ENCODE measurements around the gene MUC4. TPM values are rescaled to one million over a fixed set of nuclear protein-coding genes. Genes with fewer than 3 reads are reported as not detected.
A peak's percentile ranks its signal among the peaks of the same experiment; 100 is the strongest.
"Not testable (repeated sequence)": the region's sequence is repeated elsewhere in the genome, so short reads cannot be mapped to it uniquely, and the experiment has no call there.

The MUC4 gene
- total RNA-seq, 2 experiments from 2014 or later = 0.15 to 0.24 TPM

DNA sequence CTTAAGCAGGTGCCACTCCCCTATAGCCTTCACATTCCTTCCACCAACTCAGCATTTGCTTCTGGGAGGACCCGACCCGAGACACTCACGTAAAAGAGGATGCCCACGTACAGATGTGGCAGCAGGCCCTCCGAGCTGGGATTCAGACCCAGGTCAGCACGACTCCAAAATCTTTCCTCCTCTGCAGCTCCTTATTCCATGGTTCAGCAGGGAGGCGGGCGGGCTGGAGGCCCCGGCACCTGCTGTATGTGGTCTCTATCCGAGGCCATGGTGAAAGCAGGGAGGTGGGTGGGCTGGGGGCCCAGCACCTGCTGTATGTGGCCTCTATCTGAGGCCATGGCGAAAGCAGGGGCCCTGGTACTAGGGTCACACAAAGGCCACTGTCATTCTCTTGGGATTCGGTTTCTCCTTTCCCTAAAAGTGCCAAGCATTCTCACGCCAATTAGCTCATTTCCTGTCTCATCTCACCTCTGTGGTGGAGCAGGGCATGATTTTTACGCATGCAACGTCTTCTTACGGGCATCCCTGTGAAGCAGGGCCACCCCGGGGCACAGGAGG, 5.9 kb upstream of the MUC4 start:
- no peaks in the 10 kb centered on the region for H3K36me3 Mint-ChIP-seq
- intact Hi-C loops (cut with micrococcal nuclease) = no loop called here
- H3K4me3 Mint-ChIP-seq = no peak overlapping the region
- H3K27me3 Mint-ChIP-seq = peaks cover 1% of the 10 kb centered on the region
- no peaks in the 10 kb centered on the region for H3K4me1 Mint-ChIP-seq (ENCODE audit: low read depth)
- no peak for DNase-seq
- ChIA-PET CTCF (no interaction called here), POLR2A (no interaction called here)
- H3K27ac Mint-ChIP-seq = no peak overlapping the region
- H3K9me3 Mint-ChIP-seq = no peaks in the 10 kb centered on the region

DNA sequence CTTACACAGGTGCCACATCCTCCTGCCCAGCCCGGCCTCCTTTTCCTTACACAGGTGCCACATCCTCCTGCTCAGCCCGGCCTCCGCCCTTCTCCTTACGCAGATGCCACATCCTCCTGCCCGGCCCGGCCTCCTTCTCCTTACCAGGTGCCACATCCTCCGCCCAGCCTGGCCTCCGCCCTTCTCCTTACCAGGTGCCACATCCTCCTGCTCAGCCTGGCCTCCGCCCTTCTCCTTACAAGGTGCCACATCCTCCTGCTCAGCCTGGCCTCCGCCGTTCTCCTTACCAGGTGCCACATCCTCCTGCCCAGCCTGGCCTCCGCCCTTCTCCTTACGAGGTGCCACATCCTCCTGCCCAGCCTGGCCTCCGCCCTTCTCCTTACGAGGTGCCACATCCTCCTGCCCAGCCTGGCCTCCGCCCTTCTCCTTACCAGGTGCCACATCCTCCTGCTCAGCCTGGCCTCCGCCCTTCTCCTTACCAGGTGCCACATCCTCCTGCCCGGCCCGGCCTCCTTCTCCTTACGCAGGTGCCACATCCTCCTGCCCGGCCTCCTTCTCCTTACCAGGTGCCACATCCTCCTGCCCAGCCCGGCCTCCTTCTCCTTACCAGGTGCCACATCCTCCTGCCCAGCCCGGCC, 4.7 kb upstream of the MUC4 start:
- POLR2A ChIA-PET; H3K4me1 Mint-ChIP-seq (ENCODE audit: low read depth); DNase-seq; H3K27ac Mint-ChIP-seq; H3K4me3 Mint-ChIP-seq; CTCF ChIA-PET; H3K36me3 Mint-ChIP-seq; H3K27me3 Mint-ChIP-seq; H3K9me3 Mint-ChIP-seq; intact Hi-C loops (cut with micrococcal nuclease): not testable (repeated sequence)

- H3K27me3 Mint-ChIP-seq = peaks cover 3% of the 10 kb centered on the region
- H3K4me1 Mint-ChIP-seq (ENCODE audit: low read depth) = no peaks in the 10 kb centered on the region
- no peaks in the 10 kb centered on the region for H3K9me3 Mint-ChIP-seq
- ChIA-PET CTCF (interaction anchor here (2.6 kb wide), 1 partner anchor 35 kb away, joined by 11 read pairs; no protein-coding TSS in a partner anchor), POLR2A (no interaction called here)
- H3K27ac Mint-ChIP-seq = no peak overlapping the region
- no peak overlapping the region for H3K4me3 Mint-ChIP-seq
- no peaks in the 10 kb centered on the region for H3K36me3 Mint-ChIP-seq
- intact Hi-C loops (cut with micrococcal nuclease) = no loop called here
- DNase-seq = peak; percentile 47
These were observed 3.5 kb upstream of the MUC4 start for GRCh38 chr3:195815169-195815771.

DNA sequence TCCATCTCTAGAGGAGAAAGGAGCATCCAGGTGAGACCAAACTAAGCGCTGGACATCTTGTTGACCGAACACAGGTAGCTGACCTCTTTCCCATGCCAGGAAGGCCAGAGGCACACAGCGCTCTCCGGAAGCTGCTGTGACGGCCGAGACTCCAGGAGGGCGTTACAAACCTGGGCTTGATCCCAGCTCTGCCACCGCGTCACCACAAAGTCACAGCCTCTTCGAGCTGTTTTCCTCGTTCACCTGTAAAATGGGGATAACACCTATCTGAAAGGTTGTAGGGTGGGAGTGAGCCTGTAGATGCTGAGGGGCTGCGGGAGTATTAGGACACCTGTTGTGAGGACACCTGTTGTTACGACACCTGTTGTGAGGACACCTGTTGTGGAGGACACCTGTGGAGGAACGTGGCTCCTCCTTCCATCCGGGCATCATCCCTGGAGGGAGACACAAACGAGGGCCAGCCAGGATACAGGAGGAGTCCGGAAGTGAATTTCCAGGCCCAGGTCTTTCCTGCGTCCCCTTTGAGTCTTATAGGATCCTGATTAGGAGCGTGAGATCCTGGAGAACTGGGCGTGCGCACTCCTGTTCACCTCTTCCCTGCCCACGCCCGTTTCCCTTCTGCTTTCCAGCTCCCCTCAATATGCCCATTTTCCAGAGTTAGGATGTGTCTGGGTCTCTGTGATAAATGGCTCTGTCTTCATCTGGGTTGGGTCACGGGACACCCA, 2.3 kb upstream of the MUC4 start:
- no peaks in the 10 kb centered on the region for H3K9me3 Mint-ChIP-seq

DNA sequence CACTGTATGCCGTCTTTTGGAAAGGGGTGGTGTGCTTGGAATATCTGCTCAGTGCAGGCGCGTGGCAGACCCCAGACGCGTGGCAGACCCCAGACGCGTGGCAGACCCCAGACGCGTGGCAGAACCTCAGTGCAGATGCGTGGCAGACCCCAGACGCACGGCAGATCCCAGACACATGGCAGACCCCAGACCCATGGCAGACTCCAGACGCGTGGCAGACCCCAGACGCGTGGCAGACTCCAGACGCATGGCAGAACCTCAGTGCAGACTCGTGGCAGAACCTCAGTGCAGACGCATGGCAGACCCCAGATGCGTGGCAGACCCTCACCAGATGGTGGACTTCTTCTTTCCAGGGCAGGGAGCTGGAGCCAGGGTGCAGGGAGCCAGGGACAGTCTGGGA, 637 bp upstream of the MUC4 start:
- no peaks in the 10 kb centered on the region for H3K4me1 Mint-ChIP-seq (ENCODE audit: low read depth)
- no peaks in the 10 kb centered on the region for H3K36me3 Mint-ChIP-seq
- intact Hi-C loops (cut with micrococcal nuclease) = no loop called here
- DNase-seq = no peak
- peaks cover 3% of the 10 kb centered on the region for H3K27me3 Mint-ChIP-seq
- H3K9me3 Mint-ChIP-seq = no peaks in the 10 kb centered on the region
- POLR2A ChIA-PET = no interaction called here
- no peak overlapping the region for H3K27ac Mint-ChIP-seq
- CTCF ChIA-PET = no interaction called here
- H3K4me3 Mint-ChIP-seq = no peak overlapping the region

More for the DNA sequence above, 2.3 kb upstream of the MUC4 start:
- H3K27me3 Mint-ChIP-seq = peaks cover 3% of the 10 kb centered on the region
- intact Hi-C loops (cut with micrococcal nuclease) = no loop called here
- H3K36me3 Mint-ChIP-seq = no peaks in the 10 kb centered on the region
- no peaks in the 10 kb centered on the region for H3K4me1 Mint-ChIP-seq (ENCODE audit: low read depth)
- H3K27ac Mint-ChIP-seq = no peak overlapping the region
- ChIA-PET POLR2A (no interaction called here), CTCF (interaction anchor here (2.6 kb wide), 1 partner anchor 36 kb away, joined by 11 read pairs; no protein-coding TSS in a partner anchor)
- DNase-seq = no peak
- H3K4me3 Mint-ChIP-seq = no peak overlapping the region

DNA sequence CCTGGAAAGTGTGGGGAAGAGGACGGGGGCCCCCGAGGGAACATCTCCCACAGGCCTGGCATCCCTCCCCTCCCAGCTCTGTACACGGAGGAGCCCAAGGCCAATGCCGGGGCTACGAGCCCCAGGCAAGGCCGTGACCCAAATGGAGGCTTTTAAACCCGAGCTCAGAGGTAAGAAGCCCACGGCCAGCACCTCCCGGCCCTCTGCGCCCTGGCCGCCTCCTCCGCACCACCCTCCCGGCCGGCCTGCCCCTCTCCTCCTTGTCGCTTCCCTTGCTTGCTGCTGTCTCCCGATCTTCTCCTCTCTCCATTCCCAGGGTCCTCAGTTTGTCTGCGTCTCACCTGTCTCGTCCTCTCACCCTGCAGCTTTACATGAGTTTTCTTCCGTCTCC, 1.3 kb downstream of the MUC4 start:
- intact Hi-C loops (cut with micrococcal nuclease) = no loop called here
- Mint-ChIP-seq H3K36me3 (no peaks in the 10 kb centered on the region), H3K4me1 (ENCODE audit: low read depth) (peaks cover 4% of the 10 kb centered on the region), H3K9me3 (no peaks in the 10 kb centered on the region), H3K27ac (no peak overlapping the region), H3K27me3 (peaks cover 6% of the 10 kb centered on the region), H3K4me3 (no peak overlapping the region)
- ChIA-PET CTCF (no interaction called here), POLR2A (no interaction called here)
- DNase-seq = no peak

GRCh38 chr3:195809796-195810454, 1.8 kb downstream of the MUC4 start:
- Mint-ChIP-seq H3K27me3 (peaks cover 6% of the 10 kb centered on the region), H3K4me1 (ENCODE audit: low read depth) (peaks cover 8% of the 10 kb centered on the region), H3K27ac (no peak overlapping the region), H3K36me3 (no peaks in the 10 kb centered on the region), H3K4me3 (no peak overlapping the region), H3K9me3 (no peaks in the 10 kb centered on the region)
- CTCF ChIA-PET = no interaction called here
- POLR2A ChIA-PET = no interaction called here
- intact Hi-C loops (cut with micrococcal nuclease) = no loop called here
- no peak for DNase-seq

- Mint-ChIP-seq H3K9me3 (no peaks in the 10 kb centered on the region), H3K4me1 (ENCODE audit: low read depth) (peaks cover 14% of the 10 kb centered on the region), H3K27me3 (peaks cover 5% of the 10 kb centered on the region), H3K36me3 (no peaks in the 10 kb centered on the region), H3K4me3 (no peak overlapping the region), H3K27ac (no peak overlapping the region)
- CTCF ChIA-PET = no interaction called here
- intact Hi-C loops (cut with micrococcal nuclease) = no loop called here
- POLR2A ChIA-PET = no interaction called here
- DNase-seq = no peak
These were observed 2.4 kb downstream of the MUC4 start for GRCh38 chr3:195809291-195809785.

DNA sequence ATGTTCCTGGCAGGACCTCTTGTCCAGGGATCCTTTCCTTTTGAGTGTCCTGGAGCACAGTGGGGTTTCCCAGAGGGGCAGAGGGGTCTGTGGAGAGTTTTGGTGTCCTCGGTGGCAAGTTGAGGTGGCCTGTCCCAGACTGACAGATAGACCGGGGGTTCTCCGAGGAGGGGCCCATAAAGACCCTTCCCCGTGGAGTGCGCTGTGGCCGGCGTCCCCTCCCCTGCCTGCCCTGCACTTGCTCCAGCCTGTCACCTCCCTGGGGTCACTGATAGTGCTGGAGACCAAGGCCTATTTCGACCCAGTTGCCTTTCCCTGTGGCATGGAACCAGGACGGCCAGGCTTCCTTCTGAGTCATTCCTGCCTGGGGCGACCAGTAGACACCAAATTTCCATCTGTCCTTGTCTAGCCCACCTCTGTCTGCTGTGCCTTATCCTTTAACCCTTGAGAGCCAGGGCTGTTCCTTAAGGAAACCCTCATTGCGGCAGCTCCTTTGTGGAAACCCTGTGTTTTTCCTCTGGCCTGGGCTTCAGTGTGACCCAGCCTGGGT, 2.9 kb downstream of the MUC4 start:
- intact Hi-C loops (cut with micrococcal nuclease) = no loop called here
- no peaks in the 10 kb centered on the region for H3K36me3 Mint-ChIP-seq
- peaks cover 8% of the 10 kb centered on the region for H3K27me3 Mint-ChIP-seq
- peaks cover 19% of the 10 kb centered on the region for H3K4me1 Mint-ChIP-seq (ENCODE audit: low read depth)
- no peak overlapping the region for H3K27ac Mint-ChIP-seq
- H3K4me3 Mint-ChIP-seq = no peak overlapping the region
- no peaks in the 10 kb centered on the region for H3K9me3 Mint-ChIP-seq
- no peak for DNase-seq
- CTCF ChIA-PET = no interaction called here
- POLR2A ChIA-PET = no interaction called here

- H3K9me3 Mint-ChIP-seq = no peaks in the 10 kb centered on the region
- no peak overlapping the region for H3K4me3 Mint-ChIP-seq
- H3K27ac Mint-ChIP-seq = no peak overlapping the region
- no peak for DNase-seq
- H3K4me1 Mint-ChIP-seq (ENCODE audit: low read depth) = peaks cover 28% of the 10 kb centered on the region
- H3K27me3 Mint-ChIP-seq = peaks cover 13% of the 10 kb centered on the region
- H3K36me3 Mint-ChIP-seq = no peaks in the 10 kb centered on the region
- intact Hi-C loops (cut with micrococcal nuclease) = no loop called here
- ChIA-PET POLR2A (no interaction called here), CTCF (no interaction called here)
These were observed 4.0 kb downstream of the MUC4 start for GRCh38 chr3:195807681-195808121.

GRCh38 chr3:195806916-195807231, 4.9 kb downstream of the MUC4 start:
- ChIA-PET POLR2A (no interaction called here), CTCF (no interaction called here)
- intact Hi-C loops (cut with micrococcal nuclease) = no loop called here
- Mint-ChIP-seq H3K27ac (no peak overlapping the region), H3K36me3 (no peaks in the 10 kb centered on the region), H3K9me3 (no peaks in the 10 kb centered on the region), H3K4me3 (no peak overlapping the region), H3K27me3 (peaks cover 16% of the 10 kb centered on the region), H3K4me1 (ENCODE audit: low read depth) (peaks cover 36% of the 10 kb centered on the region)
- no peak for DNase-seq

DNA sequence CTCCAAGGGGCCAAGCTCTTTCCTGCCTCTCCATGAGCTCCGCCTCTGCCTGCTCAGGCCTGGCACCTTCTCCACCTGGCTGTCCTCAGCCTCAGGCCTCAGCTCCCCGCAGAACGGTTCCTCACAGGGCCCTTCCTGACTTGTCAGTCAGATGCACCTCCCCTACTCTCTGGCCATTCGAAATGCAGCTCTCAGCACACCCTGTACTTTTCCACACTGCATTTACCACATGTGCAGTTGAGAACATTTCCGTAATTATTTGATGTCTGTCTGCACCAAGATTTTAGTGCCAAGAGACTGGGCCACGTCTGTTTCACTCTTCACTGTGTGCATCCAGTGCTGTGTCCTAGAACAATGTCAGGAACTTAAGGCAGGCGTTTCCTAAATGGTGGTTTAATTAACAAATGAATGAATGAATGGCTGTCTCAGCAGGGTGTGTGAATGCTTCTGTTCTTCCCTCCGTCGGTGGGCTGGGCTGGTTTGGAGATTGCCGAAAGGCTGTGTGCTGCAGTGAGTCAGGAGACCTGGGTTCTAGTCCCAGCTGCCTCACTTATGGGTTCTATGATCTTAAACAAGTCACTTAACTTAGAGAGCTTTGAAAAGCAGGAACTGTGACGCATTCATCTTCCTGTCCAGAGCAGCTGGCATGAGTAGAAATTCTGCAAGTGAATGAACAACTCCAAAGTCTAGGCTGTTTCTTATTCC, 5.4 kb downstream of the MUC4 start:
- intact Hi-C loops (cut with micrococcal nuclease) = no loop called here
- CTCF ChIA-PET = no interaction called here

More for the DNA sequence above, 5.4 kb downstream of the MUC4 start:
- Mint-ChIP-seq H3K27ac (no peak overlapping the region), H3K9me3 (no peaks in the 10 kb centered on the region), H3K4me3 (no peak overlapping the region), H3K36me3 (no peaks in the 10 kb centered on the region), H3K4me1 (ENCODE audit: low read depth) (peaks cover 37% of the 10 kb centered on the region), H3K27me3 (peaks cover 18% of the 10 kb centered on the region)
- no peak for DNase-seq
- POLR2A ChIA-PET = no interaction called here

All from activated CD4-positive, alpha-beta memory T cell treated with anti-CD3 and anti-CD28 coated beads for 36 hours (primary cell).